GM10266 (cell line): ENCODE results near the gene ETNK1.

Experiments
- DNase-seq: peaks from one replicate; pipeline ENCODE4 v3.0.0; 2012; ENCODE audit errors: extremely low spot score
- TF ChIP-seq, protein P1 (sequence below): IDR thresholded peaks from 2 replicates; pipeline ENCODE4 v1.5.1; 2012; ENCODE audit warnings: mild to moderate bottlenecking, low read depth; ENCODE audit not compliant: control insufficient read depth, insufficient read depth; ENCODE audit errors: missing control alignments

ETNK1 gene

GRCh38 chr12:22667122-22667521 is 42.2 kb downstream of the ETNK1 start:
- DNase-seq = no peak
- TF ChIP-seq, protein P1, sequence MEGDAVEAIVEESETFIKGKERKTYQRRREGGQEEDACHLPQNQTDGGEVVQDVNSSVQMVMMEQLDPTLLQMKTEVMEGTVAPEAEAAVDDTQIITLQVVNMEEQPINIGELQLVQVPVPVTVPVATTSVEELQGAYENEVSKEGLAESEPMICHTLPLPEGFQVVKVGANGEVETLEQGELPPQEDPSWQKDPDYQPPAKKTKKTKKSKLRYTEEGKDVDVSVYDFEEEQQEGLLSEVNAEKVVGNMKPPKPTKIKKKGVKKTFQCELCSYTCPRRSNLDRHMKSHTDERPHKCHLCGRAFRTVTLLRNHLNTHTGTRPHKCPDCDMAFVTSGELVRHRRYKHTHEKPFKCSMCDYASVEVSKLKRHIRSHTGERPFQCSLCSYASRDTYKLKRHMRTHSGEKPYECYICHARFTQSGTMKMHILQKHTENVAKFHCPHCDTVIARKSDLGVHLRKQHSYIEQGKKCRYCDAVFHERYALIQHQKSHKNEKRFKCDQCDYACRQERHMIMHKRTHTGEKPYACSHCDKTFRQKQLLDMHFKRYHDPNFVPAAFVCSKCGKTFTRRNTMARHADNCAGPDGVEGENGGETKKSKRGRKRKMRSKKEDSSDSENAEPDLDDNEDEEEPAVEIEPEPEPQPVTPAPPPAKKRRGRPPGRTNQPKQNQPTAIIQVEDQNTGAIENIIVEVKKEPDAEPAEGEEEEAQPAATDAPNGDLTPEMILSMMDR = no peak

DNA sequence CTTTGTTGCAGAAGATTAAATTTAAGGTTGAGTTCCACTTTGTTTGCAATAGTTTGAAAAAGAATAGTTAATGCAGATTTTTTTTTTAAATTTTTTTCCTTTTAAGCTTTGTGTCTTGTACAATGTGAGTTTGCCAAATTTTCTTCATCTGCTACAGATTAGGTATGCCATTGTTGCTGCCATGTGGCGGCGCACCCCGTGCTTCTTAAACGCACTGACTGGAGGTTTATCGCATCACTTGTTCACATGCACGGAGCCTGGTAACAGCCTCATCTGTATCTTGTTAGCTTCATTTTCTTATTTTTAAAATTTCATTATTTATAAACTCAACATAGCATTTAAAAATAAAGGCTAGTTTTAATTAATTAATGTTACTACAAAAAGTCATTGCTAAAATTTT is 43.5 kb downstream of the ETNK1 start:
- TF ChIP-seq, protein P1 = no peak
- DNase-seq = no peak

DNA sequence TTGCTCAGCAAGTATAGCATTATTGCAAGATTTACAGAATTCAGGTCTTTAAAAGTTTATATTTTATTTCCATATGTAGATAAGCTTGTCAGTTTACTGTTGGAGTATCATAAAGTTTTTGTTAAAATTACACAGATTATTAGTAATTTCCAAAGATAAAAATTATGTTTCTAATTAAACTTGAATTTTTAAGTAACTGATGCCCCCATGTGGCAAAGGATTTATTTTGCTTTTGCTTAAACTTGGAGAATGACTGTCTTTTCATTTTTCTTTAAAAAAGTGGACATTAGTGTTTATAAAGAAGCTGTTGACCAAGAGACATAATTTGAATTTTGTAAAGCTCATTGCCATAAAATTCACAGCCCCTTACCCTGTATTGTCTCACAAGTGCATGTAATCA is 45.8 kb downstream of the ETNK1 start:
- DNase-seq = no peak
- TF ChIP-seq, protein P1 = peak; percentile 16

DNA sequence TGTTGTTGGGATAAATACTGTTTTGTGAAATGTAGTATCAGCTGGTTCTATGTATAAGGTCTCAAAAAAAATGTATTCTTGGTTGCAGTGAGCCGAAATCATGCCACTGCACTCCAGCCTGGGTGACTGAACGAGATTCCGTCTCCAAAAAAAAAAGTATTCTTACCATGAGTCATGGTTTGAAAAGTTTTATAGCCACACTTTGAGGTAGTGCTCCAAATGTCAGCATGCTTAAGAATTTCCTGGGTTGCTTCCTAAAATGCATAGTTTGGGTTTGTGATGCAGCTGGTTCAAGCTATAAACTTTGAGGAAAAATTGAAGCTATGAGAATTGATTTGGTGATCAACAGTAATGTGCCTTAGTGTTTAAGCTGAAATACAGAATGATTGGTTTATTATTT is 48.0 kb downstream of the ETNK1 start:
- DNase-seq = no peak

GRCh38 chr12:22677781-22678574 is 53.0 kb downstream of the ETNK1 start:
- no peak for DNase-seq
- TF ChIP-seq, protein P1 = no peak

More for the DNA sequence above, 48.0 kb downstream of the ETNK1 start:
- TF ChIP-seq, protein P1 = no peak

GRCh38 chr12:22682663-22683062 is 57.7 kb downstream of the ETNK1 start:
- TF ChIP-seq, protein P1 = no peak
- no peak for DNase-seq

DNA sequence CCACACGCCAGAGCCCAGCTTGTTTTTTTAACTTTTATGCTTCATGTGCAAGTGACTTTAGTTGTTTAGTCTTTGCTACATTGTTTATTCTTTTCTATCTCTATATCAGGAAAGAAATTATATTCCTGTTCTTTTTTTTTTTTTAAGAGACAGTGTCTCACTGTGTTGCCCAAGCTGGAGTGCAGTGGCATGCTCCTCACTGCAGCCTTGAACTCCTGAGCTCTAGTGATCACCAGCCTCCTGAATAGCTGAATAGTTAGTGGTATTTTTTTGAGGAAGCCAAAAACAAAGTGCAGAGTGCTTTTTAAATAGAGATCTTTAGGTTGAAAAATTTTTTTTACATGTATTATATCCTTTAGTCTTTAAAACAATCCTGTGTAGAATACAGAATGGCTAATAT is 58.2 kb downstream of the ETNK1 start:
- DNase-seq = no peak
- TF ChIP-seq, protein P1 = no peak
